ENCODE results near the gene RAD18.
A peak's percentile ranks its signal among the peaks of the same experiment; 100 is the strongest.

RAD18 gene

DNA sequence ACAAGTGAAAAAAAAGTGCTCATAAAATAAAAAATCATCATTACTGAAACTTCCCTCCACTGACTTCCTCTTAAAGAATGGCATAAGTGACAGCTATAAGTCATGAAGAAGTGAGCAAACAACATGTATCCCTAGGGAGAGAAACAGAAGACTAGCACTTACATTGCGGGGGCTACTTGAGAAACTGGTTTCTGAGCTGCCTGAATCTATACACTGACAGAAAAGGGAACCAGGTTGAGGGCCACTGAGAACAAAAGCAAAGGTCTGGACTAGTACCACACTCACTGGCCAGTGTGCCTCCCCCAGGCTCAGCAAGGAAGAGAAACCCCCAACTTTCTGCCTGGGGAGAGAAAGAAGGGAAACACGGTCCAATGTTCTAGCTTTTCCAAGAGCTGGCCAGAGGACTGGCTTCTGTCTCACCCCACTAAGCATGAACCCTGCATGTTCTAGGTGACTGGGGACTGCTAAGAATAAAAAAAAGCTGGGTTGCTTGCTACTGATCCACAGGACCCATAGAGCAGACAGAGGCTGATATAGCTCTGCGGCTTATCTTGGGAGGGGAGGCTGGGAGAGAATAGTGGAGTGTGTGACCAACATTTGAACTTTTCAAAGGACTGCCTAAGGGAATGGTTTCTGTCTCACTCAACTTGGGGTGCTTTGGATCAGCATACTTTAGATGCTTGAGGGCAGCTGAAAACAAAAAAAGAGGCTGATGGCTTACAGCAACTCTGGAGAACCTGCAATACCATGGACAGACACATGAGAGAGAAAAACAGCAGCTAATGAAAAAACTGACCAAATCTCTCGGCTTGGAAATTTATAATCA lies 8.1 kb downstream of the RAD18 start:
- CTCF ChIA-PET = interaction anchor here (0.9 to 1.6 kb wide), 2 partner anchors 17 to 186 kb away, joined by 3 to 5 read pairs; partner anchors contain the start of gene OXTR
- TF ChIP-seq PRDM6 (tag by site-specific recombination; IDR thresholded peaks at IDR 0.05) = 0 out of 2 replicates have a peak, but pooled peaks have one; percentile 29
- 0 out of 2 replicates have a peak, but pooled peaks have one; percentile 28 for TF ChIP-seq OSR2 (tag by site-specific recombination; IDR thresholded peaks at IDR 0.05)
- TF ChIP-seq, protein P1, sequence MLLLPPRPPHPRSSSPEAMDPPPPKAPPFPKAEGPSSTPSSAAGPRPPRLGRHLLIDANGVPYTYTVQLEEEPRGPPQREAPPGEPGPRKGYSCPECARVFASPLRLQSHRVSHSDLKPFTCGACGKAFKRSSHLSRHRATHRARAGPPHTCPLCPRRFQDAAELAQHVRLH (tag by site-specific recombination; IDR thresholded peaks at IDR 0.05) = no peak
- TF ChIP-seq, protein P2, sequence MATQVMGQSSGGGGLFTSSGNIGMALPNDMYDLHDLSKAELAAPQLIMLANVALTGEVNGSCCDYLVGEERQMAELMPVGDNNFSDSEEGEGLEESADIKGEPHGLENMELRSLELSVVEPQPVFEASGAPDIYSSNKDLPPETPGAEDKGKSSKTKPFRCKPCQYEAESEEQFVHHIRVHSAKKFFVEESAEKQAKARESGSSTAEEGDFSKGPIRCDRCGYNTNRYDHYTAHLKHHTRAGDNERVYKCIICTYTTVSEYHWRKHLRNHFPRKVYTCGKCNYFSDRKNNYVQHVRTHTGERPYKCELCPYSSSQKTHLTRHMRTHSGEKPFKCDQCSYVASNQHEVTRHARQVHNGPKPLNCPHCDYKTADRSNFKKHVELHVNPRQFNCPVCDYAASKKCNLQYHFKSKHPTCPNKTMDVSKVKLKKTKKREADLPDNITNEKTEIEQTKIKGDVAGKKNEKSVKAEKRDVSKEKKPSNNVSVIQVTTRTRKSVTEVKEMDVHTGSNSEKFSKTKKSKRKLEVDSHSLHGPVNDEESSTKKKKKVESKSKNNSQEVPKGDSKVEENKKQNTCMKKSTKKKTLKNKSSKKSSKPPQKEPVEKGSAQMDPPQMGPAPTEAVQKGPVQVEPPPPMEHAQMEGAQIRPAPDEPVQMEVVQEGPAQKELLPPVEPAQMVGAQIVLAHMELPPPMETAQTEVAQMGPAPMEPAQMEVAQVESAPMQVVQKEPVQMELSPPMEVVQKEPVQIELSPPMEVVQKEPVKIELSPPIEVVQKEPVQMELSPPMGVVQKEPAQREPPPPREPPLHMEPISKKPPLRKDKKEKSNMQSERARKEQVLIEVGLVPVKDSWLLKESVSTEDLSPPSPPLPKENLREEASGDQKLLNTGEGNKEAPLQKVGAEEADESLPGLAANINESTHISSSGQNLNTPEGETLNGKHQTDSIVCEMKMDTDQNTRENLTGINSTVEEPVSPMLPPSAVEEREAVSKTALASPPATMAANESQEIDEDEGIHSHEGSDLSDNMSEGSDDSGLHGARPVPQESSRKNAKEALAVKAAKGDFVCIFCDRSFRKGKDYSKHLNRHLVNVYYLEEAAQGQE (tag by site-specific recombination; IDR thresholded peaks at IDR 0.05) = 0 out of 2 replicates have a peak, but pooled peaks have one; percentile 50
- peaks cover 21 to 36% of the 10 kb centered on the region in 2 experiments for H3K36me3 ChIP-seq (ENCODE audit: control insufficient read depth in 2 of 2, insufficient read depth in 1 of 2, low read length in 2 of 2)
- no peaks in the 10 kb centered on the region for H3K4me1 ChIP-seq (ENCODE audit: control insufficient read depth, insufficient read depth, low read length)
- POLR2A ChIA-PET = no interaction called here
- no peak overlapping the region for H3K4me3 ChIP-seq (ENCODE audit: low read depth, low read length)
- no peaks in the 10 kb centered on the region for H3K9me3 ChIP-seq (ENCODE audit: control insufficient read depth, insufficient read depth, low read depth, low read length)
- H3K27ac ChIP-seq (ENCODE audit: extremely low read depth, low read depth, low read length) = no peak overlapping the region

DNA sequence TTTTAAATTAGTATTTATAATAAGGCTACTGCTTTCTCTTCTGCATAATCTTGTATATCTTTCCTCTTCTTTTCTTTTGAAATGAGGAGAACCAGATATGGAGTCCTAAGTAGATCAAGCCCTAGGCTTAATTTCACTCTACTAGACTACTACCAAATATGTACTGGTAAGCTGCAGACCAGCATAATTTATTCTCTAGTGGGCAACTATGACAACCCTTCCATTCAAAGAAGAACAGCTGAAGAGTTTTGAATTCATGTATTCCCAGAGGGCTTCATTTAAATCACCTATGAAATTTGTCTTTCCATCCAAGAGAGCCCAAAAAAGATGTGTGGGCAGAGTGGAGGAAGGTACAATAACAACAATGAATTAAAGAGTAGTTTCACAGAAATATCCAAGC lies 10.0 kb downstream of the RAD18 start:
- no peak overlapping the region for H3K4me3 ChIP-seq (ENCODE audit: low read depth, low read length)
- CTCF ChIA-PET = interaction anchor here (0.6 to 1.6 kb wide), 4 partner anchors 18 to 1819 kb away, joined by 3 to 5 read pairs (median 3); partner anchors contain the start of gene OXTR
- H3K27ac ChIP-seq (ENCODE audit: extremely low read depth, low read depth, low read length) = no peak overlapping the region
- TF ChIP-seq, protein P3, sequence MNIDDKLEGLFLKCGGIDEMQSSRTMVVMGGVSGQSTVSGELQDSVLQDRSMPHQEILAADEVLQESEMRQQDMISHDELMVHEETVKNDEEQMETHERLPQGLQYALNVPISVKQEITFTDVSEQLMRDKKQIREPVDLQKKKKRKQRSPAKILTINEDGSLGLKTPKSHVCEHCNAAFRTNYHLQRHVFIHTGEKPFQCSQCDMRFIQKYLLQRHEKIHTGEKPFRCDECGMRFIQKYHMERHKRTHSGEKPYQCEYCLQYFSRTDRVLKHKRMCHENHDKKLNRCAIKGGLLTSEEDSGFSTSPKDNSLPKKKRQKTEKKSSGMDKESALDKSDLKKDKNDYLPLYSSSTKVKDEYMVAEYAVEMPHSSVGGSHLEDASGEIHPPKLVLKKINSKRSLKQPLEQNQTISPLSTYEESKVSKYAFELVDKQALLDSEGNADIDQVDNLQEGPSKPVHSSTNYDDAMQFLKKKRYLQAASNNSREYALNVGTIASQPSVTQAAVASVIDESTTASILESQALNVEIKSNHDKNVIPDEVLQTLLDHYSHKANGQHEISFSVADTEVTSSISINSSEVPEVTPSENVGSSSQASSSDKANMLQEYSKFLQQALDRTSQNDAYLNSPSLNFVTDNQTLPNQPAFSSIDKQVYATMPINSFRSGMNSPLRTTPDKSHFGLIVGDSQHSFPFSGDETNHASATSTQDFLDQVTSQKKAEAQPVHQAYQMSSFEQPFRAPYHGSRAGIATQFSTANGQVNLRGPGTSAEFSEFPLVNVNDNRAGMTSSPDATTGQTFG (tag by site-specific recombination; IDR thresholded peaks at IDR 0.05; ENCODE audit: borderline replicate concordance) = no peak
- TF ChIP-seq, protein P4, sequence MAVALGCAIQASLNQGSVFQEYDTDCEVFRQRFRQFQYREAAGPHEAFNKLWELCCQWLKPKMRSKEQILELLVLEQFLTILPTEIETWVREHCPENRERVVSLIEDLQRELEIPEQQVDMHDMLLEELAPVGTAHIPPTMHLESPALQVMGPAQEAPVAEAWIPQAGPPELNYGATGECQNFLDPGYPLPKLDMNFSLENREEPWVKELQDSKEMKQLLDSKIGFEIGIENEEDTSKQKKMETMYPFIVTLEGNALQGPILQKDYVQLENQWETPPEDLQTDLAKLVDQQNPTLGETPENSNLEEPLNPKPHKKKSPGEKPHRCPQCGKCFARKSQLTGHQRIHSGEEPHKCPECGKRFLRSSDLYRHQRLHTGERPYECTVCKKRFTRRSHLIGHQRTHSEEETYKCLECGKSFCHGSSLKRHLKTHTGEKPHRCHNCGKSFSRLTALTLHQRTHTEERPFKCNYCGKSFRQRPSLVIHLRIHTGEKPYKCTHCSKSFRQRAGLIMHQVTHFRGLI (tag by site-specific recombination; IDR thresholded peaks at IDR 0.05) = no peak
- TF ChIP-seq ZNF521 (tag by site-specific recombination; IDR thresholded peaks at IDR 0.05) (no peak), ZNF555 (tag by site-specific recombination; conservative IDR thresholded peaks at IDR 0.05) (no peak)
- TF ChIP-seq, protein P5, sequence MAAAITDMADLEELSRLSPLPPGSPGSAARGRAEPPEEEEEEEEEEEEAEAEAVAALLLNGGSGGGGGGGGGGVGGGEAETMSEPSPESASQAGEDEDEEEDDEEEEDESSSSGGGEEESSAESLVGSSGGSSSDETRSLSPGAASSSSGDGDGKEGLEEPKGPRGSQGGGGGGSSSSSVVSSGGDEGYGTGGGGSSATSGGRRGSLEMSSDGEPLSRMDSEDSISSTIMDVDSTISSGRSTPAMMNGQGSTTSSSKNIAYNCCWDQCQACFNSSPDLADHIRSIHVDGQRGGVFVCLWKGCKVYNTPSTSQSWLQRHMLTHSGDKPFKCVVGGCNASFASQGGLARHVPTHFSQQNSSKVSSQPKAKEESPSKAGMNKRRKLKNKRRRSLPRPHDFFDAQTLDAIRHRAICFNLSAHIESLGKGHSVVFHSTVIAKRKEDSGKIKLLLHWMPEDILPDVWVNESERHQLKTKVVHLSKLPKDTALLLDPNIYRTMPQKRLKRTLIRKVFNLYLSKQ (tag by site-specific recombination; IDR thresholded peaks at IDR 0.05; ENCODE audit: borderline replicate concordance) = no peak
- H3K36me3 ChIP-seq (ENCODE audit: control insufficient read depth in 2 of 2, insufficient read depth in 1 of 2, low read length in 2 of 2) = peaks cover 18 to 24% of the 10 kb centered on the region in 2 experiments; a peak in 2 of 3 replicates
- POLR2A ChIA-PET = no interaction called here
- H3K4me1 ChIP-seq (ENCODE audit: control insufficient read depth, insufficient read depth, low read length) = peaks cover 7% of the 10 kb centered on the region
- H3K9me3 ChIP-seq (ENCODE audit: control insufficient read depth, insufficient read depth, low read depth, low read length) = no peaks in the 10 kb centered on the region
